Measurements from ENCODE around the gene PCGF6. TPM values are rescaled to one million over a fixed set of nuclear protein-coding genes. Genes with fewer than 3 reads are reported as not detected.
"Not testable (repeated sequence)": the region's sequence is repeated elsewhere in the genome, so short reads cannot be mapped to it uniquely, and the experiment has no call there.

The PCGF6 gene
- total RNA-seq, 2 experiments from 2014 or later, result 12.3 to 16.0 TPM

DNA sequence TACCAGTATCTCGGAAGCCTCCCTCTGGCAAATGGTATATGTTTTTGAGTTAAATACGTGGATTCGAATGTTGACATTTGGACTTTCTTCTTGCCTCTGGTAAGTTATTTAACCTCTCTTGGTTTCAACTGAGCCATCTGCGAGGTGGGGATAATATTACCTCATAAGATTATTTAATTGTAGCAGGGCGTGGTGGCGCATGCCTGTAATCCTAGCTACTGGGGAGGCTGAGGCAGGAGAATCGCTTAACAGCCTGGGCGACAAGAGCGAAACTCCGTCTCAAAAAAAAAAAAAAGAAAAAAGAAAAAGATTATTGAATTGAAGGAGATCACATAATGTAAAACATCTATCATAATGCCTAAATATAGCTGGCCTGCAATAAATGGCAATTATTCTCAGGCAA lies 16.4 kb upstream of the PCGF6 start:
- Histone ChIP-seq H3K4me1 (ENCODE audit: insufficient read depth, low read length, poor library complexity, severe bottlenecking) (peaks cover 26% of the 10 kb centered on the region), H3K9me2 (ENCODE audit: insufficient read depth, low read length) (no peaks in the 10 kb centered on the region), H3K79me2 (ENCODE audit: insufficient read depth, low read depth, low read length) (peaks cover 32% of the 10 kb centered on the region), H3K27ac (ENCODE audit: low read depth, low read length, poor library complexity, severe bottlenecking) (peak overlapping the region; percentile 73), H3K9me3 (ENCODE audit: low read length) (no peaks in the 10 kb centered on the region), H2AFZ (ENCODE audit: low read length) (peak overlapping the region; percentile 65; the same call in 1 of the 2 replicates), H3K4me3 (ENCODE audit: low read depth, low read length, poor library complexity, severe bottlenecking) (peak overlapping the region; percentile 84), H3K36me3 (ENCODE audit: insufficient read depth, low read length) (peaks cover 5% of the 10 kb centered on the region; the same call in 1 of the 2 replicates), H4K20me1 (ENCODE audit: insufficient read depth, low read length) (no peaks in the 10 kb centered on the region), H3K4me2 (ENCODE audit: low read length) (peak overlapping the region; percentile 57)
- no peak for TF ChIP-seq EZH2phosphoT487 (IDR thresholded peaks at IDR 0.05; ENCODE audit: borderline replicate concordance, low read depth, low read length)
- TF ChIP-seq CTCF (conservative IDR thresholded peaks at IDR 0.05; ENCODE audit: low read length), result no peak
- TSS peak; percentile 100 for BruUV-seq (replicated peaks)
- no peak for DNase-seq (ENCODE audit: low spot score)
- intact Hi-C loops (cut with micrococcal nuclease; ENCODE audit: unreplicated experiment), result no loop called here
- ChIA-PET POLR2A (interaction anchor here (0.6 to 3.0 kb wide), 4 partner anchors 16 to 242 kb away, joined by 3 to 17 read pairs (median 4); partner anchors contain the start of genes CALHM3 and PCGF6), CTCF (ENCODE audit: unreplicated experiment) (no interaction called here)

DNA sequence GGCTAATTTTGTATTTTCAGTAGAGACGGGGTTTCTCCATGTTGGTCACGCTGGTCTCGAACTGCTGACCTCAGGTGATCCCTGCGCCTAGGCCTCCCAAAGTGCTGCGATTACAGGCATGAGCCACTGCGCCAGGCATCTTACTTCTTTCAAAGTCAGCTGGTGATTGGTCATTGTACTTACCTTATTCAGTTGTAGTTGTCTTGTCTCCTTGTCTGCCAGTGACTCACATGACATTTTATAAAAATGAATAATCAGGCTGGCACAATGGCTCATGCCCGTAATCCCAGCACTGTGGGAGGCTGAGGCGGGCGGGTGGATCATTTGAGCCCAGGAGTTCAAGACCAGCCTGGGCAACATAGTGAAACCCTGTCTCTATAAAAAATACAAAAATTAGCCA lies 9.9 kb upstream of the PCGF6 start:
- DNase-seq (ENCODE audit: low spot score); H3K36me3 ChIP-seq (ENCODE audit: insufficient read depth, low read length); H3K27ac ChIP-seq (ENCODE audit: low read depth, low read length, poor library complexity, severe bottlenecking); intact Hi-C loops (cut with micrococcal nuclease; ENCODE audit: unreplicated experiment); H3K9me2 ChIP-seq (ENCODE audit: insufficient read depth, low read length); CTCF ChIA-PET (ENCODE audit: unreplicated experiment); H3K4me3 ChIP-seq (ENCODE audit: low read depth, low read length, poor library complexity, severe bottlenecking); H3K9me3 ChIP-seq (ENCODE audit: low read length); H3K4me1 ChIP-seq (ENCODE audit: insufficient read depth, low read length, poor library complexity, severe bottlenecking); BruUV-seq (replicated peaks); H2AFZ ChIP-seq (ENCODE audit: low read length); H4K20me1 ChIP-seq (ENCODE audit: insufficient read depth, low read length); H3K79me2 ChIP-seq (ENCODE audit: insufficient read depth, low read depth, low read length); H3K4me2 ChIP-seq (ENCODE audit: low read length): not testable (repeated sequence)
- POLR2A ChIA-PET, result interaction anchor here (0.6 kb wide), 1 partner anchor 29 kb away, joined by 3 read pairs; no protein-coding TSS in a partner anchor

- CTCF ChIA-PET (ENCODE audit: unreplicated experiment); H4K20me1 ChIP-seq (ENCODE audit: insufficient read depth, low read length); H3K9me2 ChIP-seq (ENCODE audit: insufficient read depth, low read length); H3K9me3 ChIP-seq (ENCODE audit: low read length); H3K27ac ChIP-seq (ENCODE audit: low read depth, low read length, poor library complexity, severe bottlenecking); intact Hi-C loops (cut with micrococcal nuclease; ENCODE audit: unreplicated experiment); H3K4me3 ChIP-seq (ENCODE audit: low read depth, low read length, poor library complexity, severe bottlenecking); BruUV-seq (replicated peaks); H3K36me3 ChIP-seq (ENCODE audit: insufficient read depth, low read length); H2AFZ ChIP-seq (ENCODE audit: low read length); H3K79me2 ChIP-seq (ENCODE audit: insufficient read depth, low read depth, low read length); H3K4me2 ChIP-seq (ENCODE audit: low read length); H3K4me1 ChIP-seq (ENCODE audit: insufficient read depth, low read length, poor library complexity, severe bottlenecking); DNase-seq (ENCODE audit: low spot score): not testable (repeated sequence)
- POLR2A ChIA-PET, result interaction anchor here (0.7 kb wide), 1 partner anchor 128 kb away, joined by 3 read pairs; no protein-coding TSS in a partner anchor
Measured at GRCh38 chr10:103359493-103359892, 8.6 kb upstream of the PCGF6 start.
